ENCODE data around the gene SLC7A5.
"Not testable (repeated sequence)": the region's sequence is repeated elsewhere in the genome, so short reads cannot be mapped to it uniquely, and the experiment has no call there.

The SLC7A5 gene

DNA sequence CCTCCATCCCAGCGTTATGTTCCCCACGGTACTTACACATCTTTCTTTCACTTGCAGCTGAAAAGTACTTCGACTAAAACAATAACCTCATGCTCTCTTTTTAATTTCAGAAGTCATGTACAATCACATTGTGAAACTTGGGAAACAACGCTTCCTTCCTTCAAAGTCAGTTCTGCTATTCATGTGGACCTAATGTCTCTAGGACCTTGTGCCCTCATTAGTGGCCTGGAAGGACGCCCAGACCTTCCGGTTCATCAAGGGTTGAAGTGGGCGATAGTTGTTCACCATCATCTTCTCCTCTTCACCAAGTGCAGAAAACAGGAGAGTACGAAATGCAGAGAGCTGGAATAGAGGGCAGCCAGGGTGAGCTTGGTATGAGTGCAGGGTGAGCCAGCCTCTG is 18.6 kb upstream of the SLC7A5 start:
- not testable (repeated sequence) for DNase-seq

DNA sequence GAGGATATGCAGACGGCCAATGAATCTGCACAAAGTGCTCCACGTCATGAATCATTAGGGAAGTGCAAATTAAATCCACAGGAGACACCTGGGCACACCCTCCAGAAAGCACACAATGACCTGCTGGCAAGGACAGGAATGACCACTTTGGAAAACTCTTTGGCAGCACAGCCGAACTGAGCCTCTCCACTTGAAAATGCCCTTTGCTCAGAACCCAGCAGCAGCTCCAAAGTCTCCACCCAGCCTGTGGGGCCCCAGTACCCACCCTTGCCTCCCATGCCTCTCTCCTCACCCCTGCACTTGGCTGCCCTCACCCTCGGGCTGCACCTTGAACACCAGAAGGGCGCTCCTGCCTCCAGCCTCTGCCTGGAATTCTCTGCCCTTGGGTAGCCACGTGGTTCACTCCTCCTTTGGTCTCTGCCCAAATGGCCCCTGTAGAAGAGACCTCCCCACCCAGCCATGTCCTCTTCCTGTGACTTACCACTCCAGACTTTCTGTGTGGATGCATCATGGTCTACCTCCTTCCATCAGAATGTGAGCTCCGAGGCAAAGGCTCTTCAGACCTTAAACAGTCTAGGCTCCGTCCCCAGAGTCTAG is 16.2 kb upstream of the SLC7A5 start:
- not testable (repeated sequence) for DNase-seq

DNA sequence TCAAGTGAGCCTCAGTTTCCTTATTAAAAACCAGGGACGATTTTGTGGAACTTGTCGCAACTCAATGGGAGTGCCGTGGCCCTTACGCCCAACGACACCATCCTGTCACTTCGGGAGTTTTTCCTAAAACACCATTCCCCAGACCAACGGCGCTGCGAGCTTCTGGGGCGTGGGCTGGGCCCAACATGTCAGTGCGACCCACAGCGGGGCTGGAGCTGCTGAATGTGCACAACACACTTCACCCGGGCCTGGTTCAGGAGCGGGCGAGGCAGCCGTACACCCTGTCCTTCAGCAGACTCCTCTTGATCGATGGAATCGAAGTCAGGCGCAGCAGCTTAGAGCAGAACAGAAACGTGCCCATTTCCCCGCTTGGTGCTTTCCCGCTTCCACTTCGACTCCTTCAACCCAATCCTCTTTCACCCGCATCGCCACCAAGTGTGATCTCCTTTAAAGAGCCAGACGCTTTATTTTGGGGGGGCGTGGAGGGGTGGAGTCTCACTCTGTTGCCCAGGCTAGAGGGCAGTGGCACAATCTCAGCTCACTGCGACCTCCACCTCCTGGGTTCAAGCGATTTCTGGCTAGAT is 13.2 kb upstream of the SLC7A5 start:
- no peak for DNase-seq

DNA sequence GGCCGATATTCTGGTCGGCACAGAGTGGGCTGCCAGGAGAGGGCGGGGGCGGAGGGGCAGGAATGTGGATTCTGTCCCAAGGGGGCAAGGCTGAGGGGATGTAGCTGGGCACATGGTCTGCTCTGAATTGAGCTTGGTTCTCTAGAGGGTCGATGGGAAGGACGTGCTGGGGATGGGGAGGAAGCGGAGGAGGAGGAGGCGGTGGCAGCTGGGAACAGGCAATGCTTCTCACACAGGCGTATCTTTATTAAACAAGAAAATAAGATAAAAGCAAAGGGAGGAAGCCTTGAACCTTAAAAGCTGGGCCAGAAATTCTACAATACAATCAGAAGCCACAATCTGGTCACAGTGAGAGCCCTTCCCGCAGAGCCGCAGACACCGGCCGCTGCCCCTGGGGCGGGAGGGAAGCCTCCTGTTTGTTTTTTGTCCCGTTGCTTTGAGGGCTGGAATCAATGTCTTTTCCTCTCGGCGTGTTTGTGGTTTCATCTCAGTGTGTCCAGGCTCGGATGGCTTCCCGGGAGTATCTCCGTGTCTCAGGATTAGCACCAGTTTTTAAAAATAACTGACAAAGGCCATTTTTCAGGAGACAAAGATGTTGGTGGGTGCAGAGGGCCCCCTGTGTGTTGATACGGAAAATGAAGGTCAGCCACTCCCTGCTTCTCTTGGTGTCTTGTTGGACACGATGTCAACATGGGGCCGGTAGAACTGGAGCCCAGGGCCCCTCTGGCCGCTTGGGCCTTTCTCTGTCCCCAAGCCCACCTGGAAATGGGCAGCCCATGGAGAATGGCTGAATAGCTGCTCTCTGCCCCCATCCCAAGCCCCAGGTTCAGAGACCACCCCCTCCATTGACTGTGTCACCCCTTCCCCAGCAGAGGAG is 12.3 kb upstream of the SLC7A5 start:
- no peak for DNase-seq

DNA sequence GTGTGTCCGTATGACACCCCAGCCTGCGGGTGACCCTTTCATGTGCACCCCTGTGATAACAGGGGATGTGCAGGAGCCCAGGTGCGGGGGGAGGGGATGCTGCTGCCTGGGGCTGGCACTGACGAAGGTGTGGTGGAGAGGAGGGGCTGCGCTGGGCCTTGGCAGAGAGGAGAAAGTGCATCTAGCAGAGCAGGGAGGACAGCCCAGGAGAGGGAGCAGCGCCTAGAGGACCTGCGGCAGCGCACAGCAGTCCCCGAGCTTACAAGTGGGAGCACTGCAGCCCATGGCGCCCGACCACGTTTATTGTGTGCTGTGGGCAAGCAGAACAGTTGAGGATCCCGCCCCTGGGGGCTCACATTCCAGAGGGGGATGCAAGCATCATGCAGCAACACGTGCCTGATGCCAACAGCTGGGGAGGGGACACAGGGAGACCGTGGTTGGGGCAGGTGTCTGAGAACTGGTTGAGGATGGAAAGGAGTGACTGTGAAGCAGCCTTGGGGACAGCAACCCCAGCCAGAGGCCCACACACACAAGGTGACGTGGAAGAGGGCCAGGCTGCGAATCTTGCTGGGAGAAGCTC is 10.9 kb upstream of the SLC7A5 start:
- no peak for DNase-seq

DNA sequence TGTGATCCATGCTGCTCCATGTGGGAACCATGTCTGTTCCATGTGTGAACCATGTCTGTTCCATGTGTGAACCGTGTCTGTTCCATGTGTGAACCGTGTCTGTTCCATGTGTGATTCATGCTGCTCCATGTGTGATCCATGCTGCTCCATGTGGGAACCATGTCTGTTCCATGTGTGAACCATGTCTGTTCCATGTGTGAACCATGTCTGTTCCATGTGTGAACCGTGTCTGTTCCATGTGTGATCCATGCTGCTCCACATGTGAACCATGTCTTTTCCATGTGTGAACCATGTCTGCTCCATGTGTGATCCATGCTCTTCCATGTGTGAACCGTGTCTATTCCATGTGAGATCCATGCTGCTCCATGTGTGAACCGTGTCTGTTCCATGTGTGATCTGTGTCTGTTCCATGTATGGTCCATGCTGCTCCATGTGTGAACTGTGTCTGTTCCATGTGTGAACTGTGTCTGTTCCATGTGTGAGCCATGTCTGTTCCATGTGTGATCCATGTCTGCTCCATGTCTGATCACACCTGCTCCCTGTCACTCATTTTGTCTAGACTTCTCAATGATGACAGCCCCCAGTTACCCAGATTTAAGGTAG is 10.2 kb upstream of the SLC7A5 start:
- DNase-seq: not testable (repeated sequence)

DNA sequence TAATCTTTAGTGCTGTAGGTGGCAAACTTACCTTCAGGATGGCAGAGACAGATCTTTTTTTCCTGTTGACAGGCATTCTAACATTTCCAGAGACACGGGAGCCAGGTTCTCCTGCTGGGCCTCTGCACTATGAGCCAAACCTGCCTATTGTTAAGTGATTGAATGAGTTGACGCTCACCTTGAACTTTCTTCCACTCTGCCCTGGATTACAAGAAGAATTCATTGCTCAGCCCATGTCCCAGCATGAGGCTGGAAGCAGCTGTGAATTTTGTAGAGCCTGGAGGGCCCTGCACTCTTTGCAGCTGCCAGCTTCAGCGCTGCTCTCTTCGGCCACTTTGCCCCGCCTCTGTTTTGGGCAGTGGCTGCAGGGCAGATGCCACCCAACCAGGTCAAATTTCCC is 9.4 kb upstream of the SLC7A5 start:
- DNase-seq: no peak

DNA sequence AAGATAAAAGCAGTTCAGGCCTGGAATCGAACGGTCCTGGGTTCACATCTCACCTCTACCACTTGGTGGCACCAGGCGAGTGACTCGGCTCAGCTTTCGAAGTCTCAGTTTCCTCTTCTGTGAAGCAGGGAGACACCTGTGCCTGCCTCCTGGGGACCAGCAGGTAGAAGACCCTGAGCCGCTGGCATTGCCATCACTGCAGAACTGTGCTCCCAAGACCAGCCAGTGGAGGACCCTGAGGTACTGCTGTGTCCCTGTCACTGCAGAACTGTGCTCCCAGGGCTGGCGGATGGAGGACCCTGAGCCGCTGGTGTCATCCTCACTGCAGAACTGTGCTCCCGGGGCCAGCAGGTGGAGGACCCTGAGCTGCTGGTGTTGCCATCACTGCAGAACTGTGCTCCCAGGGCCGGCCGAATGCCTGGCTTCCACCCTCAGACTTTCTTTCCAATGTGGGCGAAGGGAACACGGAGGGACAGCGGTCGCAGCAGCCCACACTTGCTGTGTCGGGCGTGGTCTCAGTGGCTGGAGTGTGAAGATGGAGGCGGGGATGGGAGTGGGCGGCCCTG is 8.7 kb upstream of the SLC7A5 start:
- no peak for DNase-seq

DNA sequence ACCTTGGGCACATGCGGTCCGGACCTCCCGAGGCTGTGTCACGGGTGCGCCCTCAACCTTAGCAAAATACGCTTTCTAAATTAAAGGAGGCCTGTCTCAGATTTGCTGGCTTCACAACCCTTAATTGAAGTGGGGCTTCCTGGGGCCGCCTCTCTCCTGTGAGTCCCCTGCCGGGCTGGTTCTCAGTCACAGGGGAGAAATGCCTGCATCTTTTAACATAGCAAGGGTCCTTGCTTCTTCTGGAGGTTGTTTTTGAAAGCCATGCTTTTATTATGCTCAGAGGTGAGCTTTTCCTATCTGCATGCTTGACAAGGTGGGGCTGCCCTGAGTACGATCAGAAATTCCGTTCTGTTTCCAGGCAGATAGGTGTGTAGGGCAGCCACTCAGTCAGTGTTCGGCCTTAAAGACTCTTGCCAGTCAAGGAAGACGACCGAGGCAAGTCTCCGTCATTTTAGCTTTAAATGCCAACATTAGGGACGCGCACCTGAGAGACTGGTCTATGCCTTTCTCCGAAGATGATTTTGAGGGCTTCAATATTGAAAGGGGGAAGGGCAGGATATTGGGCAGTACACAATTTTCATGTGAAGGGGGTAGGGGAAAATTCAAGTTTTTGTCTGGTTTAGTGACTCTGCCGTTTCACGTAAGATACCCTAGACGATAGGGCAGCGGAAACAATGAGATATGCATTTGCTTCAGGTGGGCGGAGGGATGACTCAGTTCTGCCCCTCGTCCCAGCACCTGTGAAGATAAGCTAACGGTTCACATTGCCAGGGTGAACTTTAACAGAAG is 5.5 kb upstream of the SLC7A5 start:
- no peak for DNase-seq

DNA sequence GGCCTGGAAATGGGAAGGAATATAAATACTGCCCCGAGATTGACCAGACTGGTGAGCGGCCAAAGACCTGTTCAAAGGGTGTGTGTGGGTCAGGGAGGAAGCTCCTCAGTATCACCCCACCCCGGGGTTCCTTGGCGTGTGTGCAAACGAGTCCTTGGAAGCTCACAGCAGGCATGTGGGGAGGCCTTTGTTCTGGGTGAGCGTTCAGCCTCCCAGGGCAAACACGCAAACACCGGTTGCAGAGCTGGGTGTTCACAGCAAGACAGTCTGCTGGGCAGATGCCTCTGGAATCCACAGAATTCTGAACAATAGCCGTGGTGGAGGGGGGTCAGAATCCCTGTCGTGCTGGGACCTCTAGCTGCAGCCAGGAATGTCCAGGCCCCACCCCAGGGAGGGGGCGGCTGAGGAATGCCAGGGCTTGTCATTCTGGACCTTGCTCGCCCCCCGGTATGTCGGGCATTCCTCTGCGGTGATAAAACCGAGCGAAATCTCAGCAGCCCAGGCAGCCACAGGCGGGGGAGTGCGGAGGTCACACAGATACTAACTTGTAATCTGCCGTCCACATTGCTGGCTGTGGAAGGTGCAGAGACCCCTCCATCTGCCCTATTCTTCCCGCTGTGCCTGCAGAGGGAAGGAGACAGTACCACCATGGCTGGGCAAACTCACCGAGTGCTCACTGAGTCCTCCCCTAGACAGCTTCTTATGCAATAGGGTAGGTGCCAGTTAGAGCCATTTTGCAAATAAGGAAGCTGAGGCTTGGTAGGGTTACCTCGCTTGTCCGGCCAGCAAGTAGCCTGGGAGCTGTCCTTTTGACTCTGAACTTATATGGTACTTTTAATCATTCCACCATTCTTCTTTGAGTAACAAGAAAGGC is 1.3 kb upstream of the SLC7A5 start:
- peak; percentile 95 for DNase-seq

DNA sequence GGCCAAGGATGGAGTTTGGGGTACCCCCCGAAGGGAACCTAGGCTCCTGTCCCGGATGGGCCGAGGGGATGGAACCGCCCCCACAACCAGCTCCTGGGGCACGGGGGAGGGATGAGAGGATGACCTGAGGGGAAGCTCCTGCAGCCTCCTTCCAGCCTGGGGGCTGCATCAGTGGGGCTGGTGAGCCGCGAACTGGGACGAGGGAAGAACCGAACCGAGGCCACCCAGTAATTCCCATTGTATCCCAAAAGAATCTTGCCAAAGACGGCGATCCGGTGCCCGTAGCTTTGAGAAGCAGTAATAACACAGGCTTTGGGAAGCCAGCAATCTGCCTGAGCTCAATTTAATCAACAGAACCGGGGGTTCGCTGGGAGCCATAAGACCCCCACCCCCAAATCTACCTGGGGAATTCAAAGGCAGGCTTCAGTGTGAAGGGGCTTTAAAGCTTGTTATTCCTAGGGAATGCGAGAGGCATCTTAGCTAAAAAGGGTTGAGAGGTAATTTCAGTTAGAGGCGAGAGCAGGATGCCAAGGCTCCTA is 641 bp upstream of the SLC7A5 start:
- DNase-seq: not testable (repeated sequence)

DNA sequence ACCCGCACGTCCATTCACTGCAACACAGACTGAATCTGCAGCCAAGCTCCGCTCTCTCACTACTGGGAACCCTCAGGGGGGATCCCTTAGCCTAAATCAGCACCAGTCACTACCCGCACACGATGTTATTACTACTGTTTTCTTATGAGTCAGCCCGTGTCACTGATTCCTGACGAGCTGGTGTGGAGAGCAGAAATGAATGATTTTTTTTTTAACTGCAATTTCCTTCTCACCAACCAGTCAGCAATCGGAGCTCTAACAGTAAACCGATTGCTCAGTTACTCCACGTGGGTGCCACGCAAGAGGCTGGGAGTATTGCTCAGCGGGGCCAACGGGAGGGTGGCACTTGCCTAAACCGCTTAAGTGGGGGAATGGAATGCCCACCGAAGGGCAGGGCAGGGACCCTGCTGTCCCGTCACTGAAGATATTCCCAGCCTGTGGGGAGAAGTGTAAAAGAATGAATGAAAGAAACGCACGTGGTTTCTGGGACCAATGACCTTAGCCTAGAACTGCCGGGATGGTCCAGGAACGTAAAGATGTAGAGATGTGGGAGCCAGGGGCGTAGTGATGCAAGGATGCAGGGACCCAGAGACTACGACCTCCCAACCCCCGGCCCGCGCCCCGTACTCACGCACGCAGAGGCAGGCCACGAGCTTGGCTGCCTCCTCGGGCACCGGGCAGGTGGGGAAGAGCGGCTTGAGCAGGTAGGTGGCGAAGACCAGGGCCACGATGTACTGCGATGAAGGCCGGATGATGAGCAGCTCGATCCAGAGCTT is 865 bp downstream of the SLC7A5 start:
- peak; percentile 85 for DNase-seq

DNA sequence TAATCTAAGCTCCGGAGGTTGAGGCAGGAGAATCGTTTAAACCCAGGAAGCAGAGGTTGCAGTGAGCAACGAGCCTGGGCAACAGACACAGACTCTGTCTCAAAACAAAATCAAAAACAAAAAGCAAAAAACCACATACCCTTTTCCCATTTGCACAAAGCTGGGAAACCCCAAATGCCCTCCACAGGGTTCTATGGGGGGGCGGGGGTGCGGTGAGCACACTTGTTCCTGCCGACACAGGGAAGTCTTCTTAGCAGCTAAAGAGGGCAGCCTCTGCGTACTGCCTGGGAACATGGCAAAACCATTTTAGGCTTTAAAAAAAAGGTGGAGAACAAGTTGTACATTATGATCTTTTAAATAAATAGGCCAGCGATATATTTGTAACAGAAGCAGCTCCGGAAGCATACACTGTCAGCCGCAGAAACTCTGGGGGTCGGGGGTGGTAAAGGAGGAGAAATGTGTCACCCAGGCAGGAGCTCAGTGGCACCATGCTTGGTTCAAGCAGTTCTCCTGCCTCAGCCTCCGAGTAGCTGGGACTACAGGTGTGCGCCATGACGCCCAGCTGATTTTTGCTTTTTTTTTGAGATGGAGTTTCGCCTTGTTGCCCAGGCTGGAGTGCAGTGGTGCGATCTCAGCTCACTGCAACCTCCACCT is 3.3 kb downstream of the SLC7A5 start:
- not testable (repeated sequence) for DNase-seq

DNA sequence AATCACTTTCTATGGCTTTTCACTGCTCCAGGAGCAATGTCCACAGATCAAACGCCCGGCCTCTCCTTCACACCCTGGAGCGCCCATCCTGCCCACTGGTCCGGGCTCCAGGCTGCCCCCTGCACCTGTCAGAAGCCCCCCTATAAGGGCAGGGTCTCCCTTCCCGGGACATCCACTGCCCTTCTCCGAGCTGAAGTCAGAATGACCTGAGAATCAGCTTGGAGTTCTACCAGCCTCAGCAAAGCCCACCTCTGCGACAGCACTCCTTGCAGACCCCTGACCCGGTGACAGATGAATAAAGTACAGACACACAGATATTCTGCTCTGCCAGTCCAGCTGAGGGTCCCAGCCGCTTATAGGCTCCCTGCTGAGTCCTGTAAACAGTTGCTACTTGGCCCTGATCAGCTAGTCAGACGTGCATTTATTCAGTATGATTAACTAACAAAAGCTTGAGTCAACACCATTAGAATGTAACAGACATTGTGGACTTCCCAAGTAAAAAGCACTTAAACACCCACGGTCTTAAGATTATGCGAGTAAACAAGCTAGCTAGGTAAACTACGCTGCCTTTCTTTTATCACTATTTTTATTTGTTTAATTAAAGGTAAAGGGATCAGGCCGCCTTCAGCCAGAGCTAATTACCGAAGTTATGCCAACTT is 4.8 kb downstream of the SLC7A5 start:
- DNase-seq: no peak

DNA sequence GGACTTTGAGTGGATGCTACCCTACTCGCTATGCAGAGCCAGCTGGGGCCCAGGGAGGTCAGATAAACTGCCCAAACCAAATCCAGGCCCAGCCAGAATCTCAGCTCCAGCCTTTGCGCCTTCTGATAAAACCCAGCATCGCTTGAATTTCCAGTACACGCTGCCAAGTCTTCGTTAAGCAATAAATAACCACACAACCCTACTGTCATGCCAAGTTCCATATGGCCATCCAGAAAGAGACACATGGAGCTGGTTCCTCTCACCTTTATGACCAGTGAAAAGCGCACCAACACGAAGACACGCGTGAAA is 6.0 kb downstream of the SLC7A5 start:
- DNase-seq: not testable (repeated sequence)

DNA sequence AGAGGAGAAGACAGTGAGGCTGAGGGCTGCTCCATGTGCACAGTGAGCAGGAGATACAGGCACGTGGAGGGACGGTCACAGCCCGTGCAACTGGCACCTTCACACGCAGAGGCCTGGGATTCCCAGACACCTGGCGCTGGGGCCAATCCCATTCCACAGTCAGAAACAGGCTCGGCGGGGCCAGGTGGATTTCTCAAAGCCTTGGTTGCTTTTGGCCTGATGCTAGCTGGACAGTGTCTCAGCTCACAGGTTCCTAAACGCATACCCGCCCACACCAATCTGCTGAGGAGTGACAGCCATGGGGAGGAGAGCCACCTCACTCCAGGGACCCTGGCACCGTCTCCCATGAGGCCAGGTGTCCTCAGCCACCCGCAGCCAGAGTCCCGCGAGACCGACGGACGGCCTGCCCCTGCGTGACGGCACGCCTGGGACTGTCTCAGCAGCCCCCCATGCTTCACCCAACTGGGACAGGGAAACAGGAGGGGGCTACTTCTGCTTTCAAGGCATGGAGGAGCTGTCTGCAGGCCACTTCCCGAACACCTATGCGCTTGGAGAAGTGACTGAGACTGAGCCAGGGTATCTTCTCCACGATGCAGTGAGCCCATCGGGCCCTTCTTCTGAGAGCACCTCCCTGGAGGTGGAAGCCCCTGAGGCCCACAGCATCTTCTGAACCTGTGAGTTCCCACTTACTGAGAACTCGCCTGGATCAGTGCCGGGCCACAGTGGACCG is 6.5 kb downstream of the SLC7A5 start:
- not testable (repeated sequence) for DNase-seq

DNA sequence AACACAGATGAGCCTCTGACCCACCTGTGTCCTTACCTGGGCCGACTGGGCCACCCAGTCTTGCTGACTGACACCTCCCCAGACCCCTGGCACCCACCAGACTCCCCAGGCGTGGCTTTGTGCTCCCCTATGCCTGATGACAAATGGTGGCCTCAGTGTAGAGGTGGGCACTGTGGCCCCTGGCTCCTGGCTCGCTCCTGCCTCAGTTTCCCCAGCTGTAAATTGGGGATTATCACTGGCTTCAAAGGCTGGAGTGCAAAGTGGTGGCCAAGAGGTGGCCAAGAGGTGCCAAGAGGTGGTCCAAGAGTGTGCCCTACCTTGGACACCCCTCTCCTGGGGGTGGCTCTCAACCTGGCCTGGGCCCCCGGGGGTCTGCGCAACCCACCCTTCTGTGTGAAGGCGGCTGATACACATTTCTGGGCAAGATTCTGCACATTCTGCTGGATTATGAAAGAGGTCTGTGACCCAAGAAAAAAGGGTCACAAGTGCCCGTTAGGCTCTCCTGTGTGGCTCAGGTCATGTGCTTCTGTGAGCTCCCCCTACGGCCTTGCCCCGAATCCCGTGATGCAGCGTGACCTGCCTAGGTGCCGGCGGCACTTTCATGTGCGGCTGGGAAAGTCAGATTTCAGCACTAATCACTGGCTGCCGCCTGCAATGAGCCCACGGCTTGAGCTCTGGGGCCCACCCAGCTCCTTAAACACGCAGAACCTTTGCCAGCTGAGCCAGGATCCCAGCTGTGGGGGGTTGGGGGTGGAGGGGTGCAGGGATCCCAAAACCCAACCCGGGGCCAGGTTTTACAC is 7.8 kb downstream of the SLC7A5 start:
- not testable (repeated sequence) for DNase-seq

Measured in EL (cell line).